Measurements from ENCODE around the gene CORO1C.

GRCh38 chr12:108629824-108630476, 101.4 kb downstream of the CORO1C start:
- no peak for TF ChIP-seq CTCF (IDR thresholded peaks at IDR 0.05; ENCODE audit: insufficient read depth, low read depth, low read length)
- TF ChIP-seq EZH2 (IDR thresholded peaks at IDR 0.05; ENCODE audit: insufficient read depth, low read length), result no peak

All from astrocyte (in vitro differentiated cells and primary cell).